ENCODE results near the gene OCIAD1.

DNA sequence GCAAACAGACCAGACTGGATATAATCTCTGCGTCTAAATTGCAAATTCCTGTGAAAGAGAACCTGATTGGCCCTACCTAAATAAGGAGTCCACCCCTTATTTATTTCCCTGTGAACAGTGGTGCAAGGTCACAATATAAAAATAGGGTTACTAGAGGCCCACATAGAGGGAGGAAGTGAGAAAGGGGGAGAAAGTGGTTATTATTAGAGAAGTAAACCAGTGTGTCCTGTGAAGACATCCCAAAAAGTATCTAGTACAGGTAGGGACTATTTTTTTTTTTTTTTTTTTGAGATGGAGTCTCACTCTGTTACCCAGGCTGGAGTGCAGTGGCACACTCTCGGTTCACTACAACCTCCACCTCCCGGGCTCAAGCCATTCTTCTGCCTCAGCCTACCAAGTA lies 35.8 kb upstream of the OCIAD1 start:
- TF ChIP-seq POLR2A (IDR thresholded peaks at IDR 0.05) (no peak), CTCF (IDR thresholded peaks at IDR 0.05) (no peak)
